Activated naive CD4-positive, alpha-beta T cell treated with anti-CD3 and anti-CD28 coated beads for 36 hours (primary cell): ENCODE data around the gene MBOAT2. TPM values are rescaled to one million over a fixed set of nuclear protein-coding genes. Genes with fewer than 3 reads are reported as not detected.
"Not testable (repeated sequence)": the region's sequence is repeated elsewhere in the genome, so short reads cannot be mapped to it uniquely, and the experiment has no call there.

Experiments used
- CTCF ChIA-PET: fragments of 350-600 bp; sonication (Branson Sonifier 250); formaldehyde crosslinking; loops from one replicate; lab custom pipeline; 2021; ENCODE audit warnings: antibody characterized with exemption; lab: Charles Lee
- DNase-seq: peaks from one replicate; pipeline ENCODE4 v3.0.0-alpha.2; 2020
- H3K27ac Mint-ChIP-seq: one replicate; pipeline ENCODE4 v1.8.0; 2021; ENCODE audit warnings: mild to moderate bottlenecking, mixed read lengths
- H3K27me3 Mint-ChIP-seq: one replicate; pipeline ENCODE4 v1.8.0; 2021; ENCODE audit warnings: low read depth, mixed read lengths
- H3K36me3 Mint-ChIP-seq: one replicate; pipeline ENCODE4 v1.8.0; 2021; ENCODE audit warnings: low read depth, mixed read lengths
- H3K4me1 Mint-ChIP-seq: one replicate; pipeline ENCODE4 v1.8.0; 2021; ENCODE audit warnings: low read depth, mixed read lengths
- H3K4me3 Mint-ChIP-seq: one replicate; pipeline ENCODE4 v1.8.0; 2021; ENCODE audit warnings: mild to moderate bottlenecking, moderate library complexity, mixed read lengths
- H3K9me3 Mint-ChIP-seq: one replicate; pipeline ENCODE4 v1.8.0; 2021; ENCODE audit warnings: mixed read lengths
- intact Hi-C: fragments of 100-400 bp; cut with micrococcal nuclease; formaldehyde crosslinking; loops from one replicate; pipeline ENCODE4 v1.15.1; 2023
- total RNA-seq, 2 experiments: library from RNA; stranded (reverse); gene quantifications; one replicate each; pipeline ENCODE4 v1.2.3, GENCODE V29; 2021

The MBOAT2 gene
- total RNA-seq, 2 experiments from 2014 or later, result 4.1 to 4.4 TPM

GRCh38 chr2:8927510-8928455 is 75.7 kb downstream of the MBOAT2 start:
- CTCF ChIA-PET, result no interaction called here
- Mint-ChIP-seq H3K36me3 (no peaks in the 10 kb centered on the region), H3K4me1 (no peaks in the 10 kb centered on the region), H3K27me3 (peaks cover 3% of the 10 kb centered on the region), H3K9me3 (no peaks in the 10 kb centered on the region), H3K4me3 (no peak overlapping the region), H3K27ac (no peak overlapping the region)
- intact Hi-C loops, result no loop called here
- no peak for DNase-seq

- H3K9me3 Mint-ChIP-seq, result no peaks in the 10 kb centered on the region
- intact Hi-C loops, result no loop called here
- peaks cover 3% of the 10 kb centered on the region for H3K27me3 Mint-ChIP-seq
- H3K4me3 Mint-ChIP-seq, result no peak overlapping the region
- no peak for DNase-seq
- CTCF ChIA-PET, result interaction anchor here (0.5 kb wide), 1 partner anchor 1769 kb away, joined by 4 read pairs; no protein-coding TSS in a partner anchor
- H3K36me3 Mint-ChIP-seq, result no peaks in the 10 kb centered on the region
- H3K4me1 Mint-ChIP-seq, result no peaks in the 10 kb centered on the region
- no peak overlapping the region for H3K27ac Mint-ChIP-seq
Measured at GRCh38 chr2:8926356-8926755, 77.1 kb downstream of the MBOAT2 start.

GRCh38 chr2:8925411-8925810 is 78.1 kb downstream of the MBOAT2 start:
- Mint-ChIP-seq H3K36me3 (no peaks in the 10 kb centered on the region), H3K27ac (no peak overlapping the region), H3K4me3 (no peak overlapping the region), H3K27me3 (peaks cover 3% of the 10 kb centered on the region), H3K9me3 (no peaks in the 10 kb centered on the region), H3K4me1 (no peaks in the 10 kb centered on the region)
- intact Hi-C loops, result no loop called here
- DNase-seq, result no peak
- CTCF ChIA-PET, result no interaction called here

- Mint-ChIP-seq H3K27ac (no peak overlapping the region), H3K4me1 (no peaks in the 10 kb centered on the region), H3K27me3 (no peaks in the 10 kb centered on the region), H3K4me3 (no peak overlapping the region), H3K9me3 (no peaks in the 10 kb centered on the region), H3K36me3 (no peaks in the 10 kb centered on the region)
- intact Hi-C loops, result no loop called here
- CTCF ChIA-PET, result no interaction called here
- DNase-seq, result no peak
Measured at GRCh38 chr2:8923183-8923582, 80.3 kb downstream of the MBOAT2 start.

- CTCF ChIA-PET, result interaction anchor here (0.7 kb wide), 1 partner anchor 1655 kb away, joined by 3 read pairs; no protein-coding TSS in a partner anchor
- Mint-ChIP-seq H3K27ac (no peak overlapping the region), H3K36me3 (no peaks in the 10 kb centered on the region), H3K27me3 (no peaks in the 10 kb centered on the region), H3K4me3 (no peak overlapping the region), H3K4me1 (no peaks in the 10 kb centered on the region), H3K9me3 (no peaks in the 10 kb centered on the region)
- intact Hi-C loops, result no loop called here
- DNase-seq, result no peak
Measured at GRCh38 chr2:8922431-8922830, 81.1 kb downstream of the MBOAT2 start.

GRCh38 chr2:8918412-8918811 is 85.1 kb downstream of the MBOAT2 start:
- no peak for DNase-seq
- CTCF ChIA-PET, result interaction anchor here (0.5 kb wide), 1 partner anchor 79 kb away, joined by 3 read pairs; no protein-coding TSS in a partner anchor
- no peaks in the 10 kb centered on the region for H3K9me3 Mint-ChIP-seq
- intact Hi-C loops, result no loop called here
- no peak overlapping the region for H3K27ac Mint-ChIP-seq
- H3K4me1 Mint-ChIP-seq, result no peaks in the 10 kb centered on the region
- no peaks in the 10 kb centered on the region for H3K36me3 Mint-ChIP-seq
- no peak overlapping the region for H3K4me3 Mint-ChIP-seq
- H3K27me3 Mint-ChIP-seq, result no peaks in the 10 kb centered on the region

- no peak for DNase-seq
- intact Hi-C loops, result no loop called here
- H3K4me1 Mint-ChIP-seq, result no peaks in the 10 kb centered on the region
- no peak overlapping the region for H3K4me3 Mint-ChIP-seq
- no peaks in the 10 kb centered on the region for H3K27me3 Mint-ChIP-seq
- CTCF ChIA-PET, result no interaction called here
- H3K36me3 Mint-ChIP-seq, result no peaks in the 10 kb centered on the region
- H3K27ac Mint-ChIP-seq, result no peak overlapping the region
- H3K9me3 Mint-ChIP-seq, result no peaks in the 10 kb centered on the region
Measured at GRCh38 chr2:8915941-8916340, 87.5 kb downstream of the MBOAT2 start.

- H3K27me3 Mint-ChIP-seq, H3K27ac Mint-ChIP-seq, intact Hi-C loops, H3K36me3 Mint-ChIP-seq, CTCF ChIA-PET, H3K9me3 Mint-ChIP-seq, H3K4me3 Mint-ChIP-seq, DNase-seq, H3K4me1 Mint-ChIP-seq: not testable (repeated sequence)
Measured at GRCh38 chr2:8913767-8914166, 89.7 kb downstream of the MBOAT2 start.

- Mint-ChIP-seq H3K4me3 (no peak overlapping the region), H3K9me3 (peaks cover 4% of the 10 kb centered on the region), H3K4me1 (no peaks in the 10 kb centered on the region), H3K27ac (no peak overlapping the region), H3K36me3 (no peaks in the 10 kb centered on the region), H3K27me3 (peaks cover 2% of the 10 kb centered on the region)
- CTCF ChIA-PET, result no interaction called here
- intact Hi-C loops, result no loop called here
- DNase-seq, result no peak
Measured at GRCh38 chr2:8907764-8908288, 95.7 kb downstream of the MBOAT2 start.

GRCh38 chr2:8903924-8904323 is 99.6 kb downstream of the MBOAT2 start:
- H3K9me3 Mint-ChIP-seq, H3K27me3 Mint-ChIP-seq, H3K4me1 Mint-ChIP-seq, H3K36me3 Mint-ChIP-seq, intact Hi-C loops, DNase-seq, H3K4me3 Mint-ChIP-seq, H3K27ac Mint-ChIP-seq: not testable (repeated sequence)
- CTCF ChIA-PET, result interaction anchor here (0.6 to 0.7 kb wide), 2 partner anchors 79 to 1679 kb away, joined by 3 to 6 read pairs; no protein-coding TSS in a partner anchor

GRCh38 chr2:8902757-8903156 is 100.7 kb downstream of the MBOAT2 start:
- CTCF ChIA-PET, H3K4me3 Mint-ChIP-seq, H3K27ac Mint-ChIP-seq, H3K36me3 Mint-ChIP-seq, H3K9me3 Mint-ChIP-seq, DNase-seq, H3K27me3 Mint-ChIP-seq, H3K4me1 Mint-ChIP-seq, intact Hi-C loops: not testable (repeated sequence)

- DNase-seq, H3K4me1 Mint-ChIP-seq, CTCF ChIA-PET, H3K36me3 Mint-ChIP-seq, H3K27me3 Mint-ChIP-seq, intact Hi-C loops, H3K27ac Mint-ChIP-seq, H3K4me3 Mint-ChIP-seq, H3K9me3 Mint-ChIP-seq: not testable (repeated sequence)
Measured at GRCh38 chr2:8897206-8897605, 106.3 kb downstream of the MBOAT2 start.

GRCh38 chr2:8896671-8897070 is 106.8 kb downstream of the MBOAT2 start:
- H3K27me3 Mint-ChIP-seq, H3K36me3 Mint-ChIP-seq, CTCF ChIA-PET, H3K9me3 Mint-ChIP-seq, intact Hi-C loops, H3K4me1 Mint-ChIP-seq, DNase-seq, H3K27ac Mint-ChIP-seq, H3K4me3 Mint-ChIP-seq: not testable (repeated sequence)
